PFSK-1 (cell line): ENCODE data around the gene RALGPS1.

Source experiments
- POLR2AphosphoS5 ChIP-seq: IDR thresholded peaks from 2 replicates; pipeline ENCODE4 v1.6.1; 2012; ENCODE audit warnings: low read depth, mild to moderate bottlenecking, control low read depth, low read length, moderate library complexity
- SIN3A ChIP-seq: IDR thresholded peaks from 2 replicates; pipeline ENCODE4 v1.6.1; 2012; ENCODE audit warnings: mild to moderate bottlenecking, low read length, moderate library complexity, borderline replicate concordance; ENCODE audit not compliant: insufficient read depth
- TF ChIP-seq, protein P1 (sequence below), 2 experiments: IDR thresholded peaks; 2 replicates each; pipeline versions ENCODE4 v1.6.1 to v1.8.0; 2011 to 2012; ENCODE audit warnings: low read depth in 2 of 2, low read length in 2 of 2, control low read depth in 1 of 2, inconsistent platforms in 1 of 2, mild to moderate bottlenecking in 1 of 2, moderate library complexity in 1 of 2; ENCODE audit not compliant: insufficient read depth in 1 of 2

- TF ChIP-seq SIN3A, result no peak
- no peak for TF ChIP-seq POLR2AphosphoS5
- TF ChIP-seq, protein P1, sequence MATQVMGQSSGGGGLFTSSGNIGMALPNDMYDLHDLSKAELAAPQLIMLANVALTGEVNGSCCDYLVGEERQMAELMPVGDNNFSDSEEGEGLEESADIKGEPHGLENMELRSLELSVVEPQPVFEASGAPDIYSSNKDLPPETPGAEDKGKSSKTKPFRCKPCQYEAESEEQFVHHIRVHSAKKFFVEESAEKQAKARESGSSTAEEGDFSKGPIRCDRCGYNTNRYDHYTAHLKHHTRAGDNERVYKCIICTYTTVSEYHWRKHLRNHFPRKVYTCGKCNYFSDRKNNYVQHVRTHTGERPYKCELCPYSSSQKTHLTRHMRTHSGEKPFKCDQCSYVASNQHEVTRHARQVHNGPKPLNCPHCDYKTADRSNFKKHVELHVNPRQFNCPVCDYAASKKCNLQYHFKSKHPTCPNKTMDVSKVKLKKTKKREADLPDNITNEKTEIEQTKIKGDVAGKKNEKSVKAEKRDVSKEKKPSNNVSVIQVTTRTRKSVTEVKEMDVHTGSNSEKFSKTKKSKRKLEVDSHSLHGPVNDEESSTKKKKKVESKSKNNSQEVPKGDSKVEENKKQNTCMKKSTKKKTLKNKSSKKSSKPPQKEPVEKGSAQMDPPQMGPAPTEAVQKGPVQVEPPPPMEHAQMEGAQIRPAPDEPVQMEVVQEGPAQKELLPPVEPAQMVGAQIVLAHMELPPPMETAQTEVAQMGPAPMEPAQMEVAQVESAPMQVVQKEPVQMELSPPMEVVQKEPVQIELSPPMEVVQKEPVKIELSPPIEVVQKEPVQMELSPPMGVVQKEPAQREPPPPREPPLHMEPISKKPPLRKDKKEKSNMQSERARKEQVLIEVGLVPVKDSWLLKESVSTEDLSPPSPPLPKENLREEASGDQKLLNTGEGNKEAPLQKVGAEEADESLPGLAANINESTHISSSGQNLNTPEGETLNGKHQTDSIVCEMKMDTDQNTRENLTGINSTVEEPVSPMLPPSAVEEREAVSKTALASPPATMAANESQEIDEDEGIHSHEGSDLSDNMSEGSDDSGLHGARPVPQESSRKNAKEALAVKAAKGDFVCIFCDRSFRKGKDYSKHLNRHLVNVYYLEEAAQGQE (IDR thresholded peaks at IDR 0.05; ENCODE audit: insufficient read depth in 1 of 2, low read depth in 2 of 2, low read length in 2 of 2), result no peak
These were observed 244.8 kb downstream of the RALGPS1 start for GRCh38 chr9:127159325-127159801.
